ENCODE data around the gene PLEKHA5.
"Not testable (repeated sequence)": the region's sequence is repeated elsewhere in the genome, so short reads cannot be mapped to it uniquely, and the experiment has no call there.

Gene PLEKHA5

DNA sequence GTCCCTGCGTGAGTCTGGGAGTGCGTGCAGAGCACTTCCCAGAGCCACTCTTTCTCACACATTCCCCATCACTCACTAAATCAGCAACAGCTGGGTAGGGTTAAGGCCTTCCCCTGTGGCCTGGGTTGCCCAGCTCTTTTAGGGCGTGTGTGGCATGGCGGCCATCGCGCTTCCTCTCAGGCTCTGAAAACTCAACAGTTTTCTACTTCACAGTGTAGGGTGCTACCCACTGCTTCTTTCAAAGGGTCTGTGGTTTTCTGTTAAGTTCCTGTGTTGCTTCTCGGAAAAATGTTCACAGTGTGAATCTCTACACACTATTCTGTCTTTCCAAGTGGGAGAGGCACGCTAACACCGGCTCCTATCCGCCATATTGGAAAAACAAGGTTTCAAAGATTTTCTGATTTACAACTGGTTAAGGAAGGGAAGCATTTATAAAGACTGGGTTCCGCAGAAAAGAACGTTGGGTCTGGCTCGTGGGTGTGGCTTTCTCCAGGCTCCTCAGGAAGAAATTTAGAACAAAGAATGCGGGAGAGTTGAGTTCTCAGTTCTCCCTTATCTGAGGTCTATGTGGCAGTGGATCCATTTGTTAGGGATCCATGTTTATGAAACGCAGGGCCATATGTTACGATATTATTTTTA is 274.8 kb downstream of the PLEKHA5 start:
- DNase-seq (ENCODE audit: low read depth, low spot score): no peak

- DNase-seq (ENCODE audit: low read depth, low spot score): no peak
Measured at GRCh38 chr12:19409376-19409775, 279.8 kb downstream of the PLEKHA5 start.

DNA sequence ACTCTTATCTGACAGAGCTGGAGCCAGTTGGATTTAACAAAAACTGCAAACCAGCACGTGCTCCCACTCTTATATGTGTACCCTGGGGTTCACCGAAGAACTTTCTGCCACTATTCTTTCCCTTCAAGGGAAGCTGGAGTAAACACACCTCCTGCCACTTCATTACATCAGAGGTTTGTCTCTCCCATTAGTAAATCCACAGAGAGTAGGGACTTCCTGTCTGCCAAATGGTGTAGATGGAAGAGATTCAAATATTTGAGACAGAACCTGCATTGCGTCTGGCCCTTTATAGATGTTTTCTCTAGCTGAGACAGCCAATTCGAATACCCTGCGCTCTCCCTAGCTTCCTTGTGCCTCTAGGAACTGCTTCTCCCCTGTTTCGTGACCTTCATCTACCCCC is 280.7 kb downstream of the PLEKHA5 start:
- no peak for DNase-seq (ENCODE audit: low read depth, low spot score)

- no peak for DNase-seq (ENCODE audit: low read depth, low spot score)
Measured at GRCh38 chr12:19410629-19411185, 281.2 kb downstream of the PLEKHA5 start.

- DNase-seq (ENCODE audit: low read depth, low spot score): no peak
Measured at GRCh38 chr12:19411234-19412204, 282.0 kb downstream of the PLEKHA5 start.

- DNase-seq (ENCODE audit: low read depth, low spot score): no peak
Measured at GRCh38 chr12:19412844-19413243, 283.3 kb downstream of the PLEKHA5 start.

- not testable (repeated sequence) for DNase-seq (ENCODE audit: low read depth, low spot score)
Measured at GRCh38 chr12:19413582-19413981, 284.0 kb downstream of the PLEKHA5 start.

GRCh38 chr12:19415563-19415962 is 286.0 kb downstream of the PLEKHA5 start:
- DNase-seq (ENCODE audit: low read depth, low spot score): no peak

DNA sequence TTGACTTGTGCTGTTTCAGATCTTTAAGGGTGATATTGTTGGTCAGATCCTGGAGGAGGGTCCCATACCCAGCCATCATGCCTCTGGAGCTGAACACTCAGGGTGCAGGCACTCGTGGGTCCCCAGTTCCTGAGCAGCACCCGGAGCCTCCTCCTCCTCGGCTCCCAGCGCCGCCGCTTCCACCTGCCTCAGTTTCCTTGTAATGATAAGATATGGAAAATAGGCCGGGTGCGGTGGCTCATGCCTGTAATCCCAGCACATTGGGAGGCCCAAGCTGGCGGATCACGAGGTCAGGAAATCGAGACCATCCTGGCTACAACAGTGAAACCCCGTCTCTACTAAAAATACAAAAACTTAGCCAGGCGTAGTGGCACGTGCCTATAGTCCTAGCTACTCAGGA is 289.6 kb downstream of the PLEKHA5 start:
- DNase-seq (ENCODE audit: low read depth, low spot score): no peak

DNA sequence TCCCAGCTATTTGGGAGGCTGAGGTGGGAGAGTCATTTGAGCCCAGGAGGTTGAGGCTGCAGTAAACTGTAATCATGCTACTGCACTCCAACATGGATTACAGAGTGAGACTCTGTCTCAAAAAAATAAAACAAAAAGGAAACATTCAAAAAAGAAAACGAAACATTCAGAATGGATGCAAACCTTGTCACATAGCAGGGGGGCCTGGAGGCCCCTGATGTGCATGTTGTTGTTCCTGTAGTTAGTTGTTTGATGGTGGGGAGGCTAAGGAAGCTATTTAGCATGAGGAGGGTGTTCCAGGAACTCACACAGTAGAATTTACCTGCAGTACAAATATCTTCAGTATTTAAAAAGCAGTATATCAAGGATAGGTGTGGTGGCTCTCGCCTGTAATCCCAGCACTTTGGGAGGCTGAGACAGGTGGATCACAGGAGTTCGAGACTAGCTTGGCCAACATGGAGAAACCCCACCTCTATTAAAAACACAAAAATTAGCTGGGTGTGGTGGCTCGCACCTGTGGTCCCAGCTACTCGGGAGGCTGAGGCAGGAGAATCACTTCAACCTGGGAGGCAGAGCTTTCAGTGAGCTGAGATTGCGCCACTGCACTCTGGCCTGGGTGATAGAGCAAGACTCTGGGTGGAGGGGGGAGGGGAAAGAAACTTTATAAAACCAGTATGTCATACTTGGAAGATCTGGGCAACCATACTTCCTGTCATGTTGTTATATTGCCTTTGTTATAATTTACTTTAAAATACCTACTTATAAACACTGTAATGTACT is 292.2 kb downstream of the PLEKHA5 start:
- DNase-seq (ENCODE audit: low read depth, low spot score): no peak

- DNase-seq (ENCODE audit: low read depth, low spot score): no peak
Measured at GRCh38 chr12:19423166-19423930, 293.8 kb downstream of the PLEKHA5 start.
